Measurements from ENCODE around the gene TMCO1. TPM values are rescaled to one million over a fixed set of nuclear protein-coding genes. Genes with fewer than 3 reads are reported as not detected.
"Not testable (repeated sequence)": the region's sequence is repeated elsewhere in the genome, so short reads cannot be mapped to it uniquely, and the experiment has no call there.

Gene TMCO1
- total RNA-seq, 1 experiment from 2014 or later = 64.1 TPM

GRCh38 chr1:165686121-165686970 is 82.3 kb downstream of the TMCO1 start:
- 0 out of 2 replicates have a peak, but pooled peaks cover 17% of the 10 kb centered on the region for H3K79me2 ChIP-seq (ENCODE audit: low read depth)
- no peak overlapping the region for H3K4me2 ChIP-seq
- TF ChIP-seq CTCF (conservative IDR thresholded peaks at IDR 0.05) (no peak), EZH2 (IDR thresholded peaks at IDR 0.05; ENCODE audit: low read depth) (no peak)
- H4K20me1 ChIP-seq (ENCODE audit: insufficient read depth) = no peaks in the 10 kb centered on the region; the same call in 1 of the 2 replicates
- ChIA-PET POLR2A (ENCODE audit: unreplicated experiment) (no interaction called here), CTCF (no interaction called here)
- peaks cover 16% of the 10 kb centered on the region for H3K36me3 ChIP-seq (ENCODE audit: low read depth)
- H3K9me3 ChIP-seq (ENCODE audit: insufficient read depth, low read depth) = no peaks in the 10 kb centered on the region
- H3K27ac ChIP-seq = no peak overlapping the region
- no peak for DNase-seq
- intact Hi-C loops (cut with micrococcal nuclease; ENCODE audit: unreplicated experiment) = no loop called here
- no peak overlapping the region for H3K4me3 ChIP-seq
- H3F3A ChIP-seq (ENCODE audit: insufficient read depth, low read depth) = no peaks in the 10 kb centered on the region
- no peaks in the 10 kb centered on the region for H3K27me3 ChIP-seq (ENCODE audit: insufficient read depth, low read depth)
- H3K9me2 ChIP-seq (ENCODE audit: insufficient read depth) = no peaks in the 10 kb centered on the region
- no peaks in the 10 kb centered on the region for H3K4me1 ChIP-seq (replicated peaks; ENCODE audit: insufficient read depth)
- H2AFZ ChIP-seq = no peak overlapping the region
- BruUV-seq (replicated peaks) = no TSS peak

DNA sequence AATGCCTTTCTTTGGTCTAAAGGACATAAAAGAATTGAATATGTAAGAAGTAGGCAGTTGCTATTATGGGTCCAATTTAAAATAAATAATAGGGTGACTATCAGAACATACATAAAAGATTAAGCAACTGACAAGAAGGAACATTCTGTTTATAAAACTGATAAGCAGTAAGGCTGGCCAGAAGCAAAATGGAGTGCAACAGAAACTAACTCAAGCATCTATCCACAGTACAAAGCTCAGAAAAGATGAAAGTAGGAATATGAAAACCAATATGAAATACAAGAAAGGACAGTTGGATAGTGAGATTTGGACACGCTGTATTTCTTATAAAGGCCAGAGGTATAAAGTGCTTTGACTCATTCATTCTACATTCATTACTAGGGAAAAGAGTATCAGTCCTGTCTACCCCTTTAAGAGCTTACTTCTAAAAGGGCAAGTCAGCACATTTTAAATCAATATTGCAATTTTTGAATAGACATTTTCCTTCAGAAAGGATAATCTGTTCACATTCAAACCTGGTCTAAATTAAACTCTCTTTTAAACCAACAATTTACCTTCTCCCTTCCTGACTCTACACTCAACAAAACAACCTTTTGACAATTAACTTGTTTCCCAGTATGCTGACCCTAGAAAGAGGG is 84.7 kb downstream of the TMCO1 start:
- no TSS peak for BruUV-seq (replicated peaks)
- TF ChIP-seq CTCF (conservative IDR thresholded peaks at IDR 0.05) = no peak
- no peak for TF ChIP-seq EZH2 (IDR thresholded peaks at IDR 0.05; ENCODE audit: low read depth)
- Histone ChIP-seq H3F3A (ENCODE audit: insufficient read depth, low read depth) (no peaks in the 10 kb centered on the region), H3K9me2 (ENCODE audit: insufficient read depth) (no peaks in the 10 kb centered on the region), H3K36me3 (ENCODE audit: low read depth) (peaks cover 24% of the 10 kb centered on the region), H2AFZ (no peak overlapping the region), H3K9me3 (ENCODE audit: insufficient read depth, low read depth) (no peaks in the 10 kb centered on the region), H3K4me2 (no peak overlapping the region), H3K27me3 (ENCODE audit: insufficient read depth, low read depth) (no peaks in the 10 kb centered on the region), H4K20me1 (ENCODE audit: insufficient read depth) (no peaks in the 10 kb centered on the region), H3K27ac (no peak overlapping the region), H3K4me3 (no peak overlapping the region), H3K4me1 (replicated peaks; ENCODE audit: insufficient read depth) (no peaks in the 10 kb centered on the region), H3K79me2 (ENCODE audit: low read depth) (0 out of 2 replicates have a peak, but pooled peaks cover 14% of the 10 kb centered on the region)
- no peak for DNase-seq
- POLR2A ChIA-PET (ENCODE audit: unreplicated experiment) = no interaction called here
- CTCF ChIA-PET = no interaction called here
- intact Hi-C loops (cut with micrococcal nuclease; ENCODE audit: unreplicated experiment) = no loop called here

- H3K36me3 ChIP-seq (ENCODE audit: low read depth) = peaks cover 28% of the 10 kb centered on the region
- CTCF ChIA-PET; POLR2A ChIA-PET (ENCODE audit: unreplicated experiment): not testable (repeated sequence)
Measured at GRCh38 chr1:165680773-165681172, 87.9 kb downstream of the TMCO1 start.

More at GRCh38 chr1:165680773-165681172, 87.9 kb downstream of the TMCO1 start:
- not testable (repeated sequence) for BruUV-seq (replicated peaks); H3K79me2 ChIP-seq (ENCODE audit: low read depth); H2AFZ ChIP-seq; H3K9me3 ChIP-seq (ENCODE audit: insufficient read depth, low read depth); H3K4me1 ChIP-seq (replicated peaks; ENCODE audit: insufficient read depth); DNase-seq; H4K20me1 ChIP-seq (ENCODE audit: insufficient read depth); H3K27me3 ChIP-seq (ENCODE audit: insufficient read depth, low read depth); H3K4me2 ChIP-seq; H3F3A ChIP-seq (ENCODE audit: insufficient read depth, low read depth); H3K9me2 ChIP-seq (ENCODE audit: insufficient read depth); H3K4me3 ChIP-seq; H3K27ac ChIP-seq
- intact Hi-C loops (cut with micrococcal nuclease; ENCODE audit: unreplicated experiment) = loop anchor here (1.0 kb wide), 1 partner anchor 9 kb away; no protein-coding TSS in a partner anchor
